ENCODE measurements around the gene ADAT2.

The ADAT2 gene

DNA sequence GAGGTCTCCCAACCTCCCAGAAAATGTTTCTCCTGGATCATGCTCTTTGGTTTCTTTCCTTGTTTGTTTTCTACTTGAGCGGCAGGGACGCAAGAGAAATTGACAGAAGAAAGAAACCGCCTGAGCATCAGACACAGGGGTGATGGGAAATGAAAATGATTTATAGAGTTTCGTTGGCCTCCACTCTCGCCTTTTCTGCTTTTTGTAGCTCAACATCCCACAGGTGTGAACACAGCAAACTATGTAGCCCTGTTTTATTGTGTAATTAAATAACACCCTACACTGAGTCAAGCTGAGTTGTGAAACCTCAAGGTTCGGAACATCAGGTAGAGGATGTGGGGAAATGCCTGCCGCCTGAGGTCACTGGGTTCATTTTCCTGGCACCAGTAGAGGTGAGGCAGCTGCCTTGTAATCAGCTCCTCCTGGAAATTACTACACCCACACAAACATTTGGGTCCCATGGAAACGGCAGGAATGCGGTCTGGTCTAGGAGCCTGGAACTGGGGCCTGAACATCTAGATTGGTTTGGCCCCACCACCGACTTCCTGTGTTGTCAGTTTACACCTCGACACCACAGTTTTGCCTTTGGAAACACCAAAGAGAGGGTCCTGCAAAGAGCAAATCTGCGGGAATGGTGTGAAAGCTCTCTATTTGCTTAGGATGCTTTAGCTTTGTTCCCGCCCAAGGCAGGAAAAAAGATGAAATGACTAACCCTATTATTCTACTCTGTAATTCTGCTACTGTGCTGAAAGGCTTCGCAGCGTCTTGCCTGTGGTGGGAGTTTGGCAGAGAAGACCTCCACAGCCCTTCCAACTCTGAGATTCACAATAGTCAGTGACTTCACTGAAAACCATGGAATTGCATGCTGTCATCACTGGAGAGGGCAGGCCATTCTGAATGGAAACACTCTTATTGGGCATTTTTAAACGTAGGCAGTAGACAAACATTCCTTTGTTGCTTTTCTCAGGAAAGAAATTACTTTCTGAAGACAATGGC, 53.0 kb downstream of the ADAT2 start:
- no peaks in the 10 kb centered on the region for H3K4me1 ChIP-seq (ENCODE audit: control insufficient read depth, insufficient read depth, low read length)
- H3K27me3 ChIP-seq (ENCODE audit: control insufficient read depth in 1 of 2, insufficient read depth in 2 of 2, low read length in 2 of 2) = no peaks in the 10 kb centered on the region
- H3K9me3 ChIP-seq (ENCODE audit: control insufficient read depth in 2 of 2, low read length in 2 of 2) = no peaks in the 10 kb centered on the region
- H3K36me3 ChIP-seq (ENCODE audit: control insufficient read depth in 2 of 2, insufficient read depth in 2 of 2, low read length in 2 of 2) = no peaks in the 10 kb centered on the region
- H3K4me3 ChIP-seq (ENCODE audit: low read length in 2 of 2) = no peak overlapping the region
- no peak overlapping the region for H3K27ac ChIP-seq (ENCODE audit: low read length)
- no peak overlapping the region for H3K9ac ChIP-seq (ENCODE audit: low read length in 2 of 2)

GRCh38 chr6:143396497-143397226, 53.8 kb downstream of the ADAT2 start:
- no peaks in the 10 kb centered on the region for H3K36me3 ChIP-seq (ENCODE audit: control insufficient read depth in 2 of 2, insufficient read depth in 2 of 2, low read length in 2 of 2)
- H3K27me3 ChIP-seq (ENCODE audit: control insufficient read depth in 1 of 2, insufficient read depth in 2 of 2, low read length in 2 of 2) = no peaks in the 10 kb centered on the region
- H3K4me3 ChIP-seq (ENCODE audit: low read length in 2 of 2) = no peak overlapping the region
- H3K4me1 ChIP-seq (ENCODE audit: control insufficient read depth, insufficient read depth, low read length) = no peaks in the 10 kb centered on the region
- no peaks in the 10 kb centered on the region for H3K9me3 ChIP-seq (ENCODE audit: control insufficient read depth in 2 of 2, low read length in 2 of 2)
- no peak overlapping the region for H3K27ac ChIP-seq (ENCODE audit: low read length)
- H3K9ac ChIP-seq (ENCODE audit: low read length in 2 of 2) = no peak overlapping the region

DNA sequence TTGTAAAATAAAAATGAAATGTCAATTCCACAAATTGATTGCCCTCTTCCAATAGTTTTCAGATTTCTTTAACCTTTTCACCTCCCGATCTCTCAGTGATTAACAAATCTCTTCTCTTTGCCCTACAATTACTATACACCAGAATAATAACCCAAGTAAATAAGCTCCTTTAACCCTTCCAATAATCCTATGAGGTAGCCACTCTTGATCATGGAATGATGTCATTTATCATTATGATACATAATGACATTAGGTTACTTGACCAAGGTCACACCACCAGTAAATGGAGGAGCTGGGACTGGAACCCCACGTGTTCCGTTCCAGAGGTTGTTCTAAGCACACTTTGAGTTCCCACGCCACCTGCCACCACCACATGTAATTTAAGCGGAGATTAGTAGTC, 54.8 kb downstream of the ADAT2 start:
- no peaks in the 10 kb centered on the region for H3K9me3 ChIP-seq (ENCODE audit: control insufficient read depth in 2 of 2, low read length in 2 of 2)
- H3K9ac ChIP-seq (ENCODE audit: low read length in 2 of 2) = no peak overlapping the region
- H3K36me3 ChIP-seq (ENCODE audit: control insufficient read depth in 2 of 2, insufficient read depth in 2 of 2, low read length in 2 of 2) = no peaks in the 10 kb centered on the region
- H3K27me3 ChIP-seq (ENCODE audit: control insufficient read depth in 1 of 2, insufficient read depth in 2 of 2, low read length in 2 of 2) = no peaks in the 10 kb centered on the region
- H3K4me1 ChIP-seq (ENCODE audit: control insufficient read depth, insufficient read depth, low read length) = no peaks in the 10 kb centered on the region
- no peak overlapping the region for H3K27ac ChIP-seq (ENCODE audit: low read length)
- H3K4me3 ChIP-seq (ENCODE audit: low read length in 2 of 2) = no peak overlapping the region

DNA sequence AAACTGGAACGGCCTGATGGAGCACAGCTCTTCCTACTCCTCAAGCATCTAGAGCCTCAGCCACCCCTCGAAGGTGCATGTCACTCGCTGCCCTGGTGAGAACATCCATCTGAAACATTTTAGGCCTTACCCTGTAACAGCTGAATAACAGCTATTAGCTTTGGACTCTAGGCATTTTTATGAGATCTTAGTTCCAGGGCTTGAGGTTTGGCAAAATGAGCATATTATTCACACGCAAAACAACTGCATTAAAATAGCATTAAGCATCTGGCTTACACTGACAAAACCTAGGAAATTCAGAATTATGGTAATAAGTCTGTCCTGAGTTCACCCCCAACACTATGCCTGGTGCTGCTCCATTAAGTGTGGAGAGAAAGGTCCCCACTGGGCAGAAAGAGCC, 56.1 kb downstream of the ADAT2 start:
- Histone ChIP-seq H3K4me3 (ENCODE audit: low read length in 2 of 2) (no peak overlapping the region), H3K9ac (ENCODE audit: low read length in 2 of 2) (no peak overlapping the region), H3K36me3 (ENCODE audit: control insufficient read depth in 2 of 2, insufficient read depth in 2 of 2, low read length in 2 of 2) (no peaks in the 10 kb centered on the region), H3K4me1 (ENCODE audit: control insufficient read depth, insufficient read depth, low read length) (no peaks in the 10 kb centered on the region), H3K27me3 (ENCODE audit: control insufficient read depth in 1 of 2, insufficient read depth in 2 of 2, low read length in 2 of 2) (no peaks in the 10 kb centered on the region), H3K27ac (ENCODE audit: low read length) (no peak overlapping the region), H3K9me3 (ENCODE audit: control insufficient read depth in 2 of 2, low read length in 2 of 2) (no peaks in the 10 kb centered on the region)

GRCh38 chr6:143390278-143390677, 60.2 kb downstream of the ADAT2 start:
- H3K27me3 ChIP-seq (ENCODE audit: control insufficient read depth in 1 of 2, insufficient read depth in 2 of 2, low read length in 2 of 2) = no peaks in the 10 kb centered on the region
- no peaks in the 10 kb centered on the region for H3K4me1 ChIP-seq (ENCODE audit: control insufficient read depth, insufficient read depth, low read length)
- H3K9me3 ChIP-seq (ENCODE audit: control insufficient read depth in 2 of 2, low read length in 2 of 2) = no peaks in the 10 kb centered on the region
- H3K36me3 ChIP-seq (ENCODE audit: control insufficient read depth in 2 of 2, insufficient read depth in 2 of 2, low read length in 2 of 2) = no peaks in the 10 kb centered on the region
- no peak overlapping the region for H3K9ac ChIP-seq (ENCODE audit: low read length in 2 of 2)
- H3K27ac ChIP-seq (ENCODE audit: low read length) = no peak overlapping the region
- H3K4me3 ChIP-seq (ENCODE audit: low read length in 2 of 2) = no peak overlapping the region

DNA sequence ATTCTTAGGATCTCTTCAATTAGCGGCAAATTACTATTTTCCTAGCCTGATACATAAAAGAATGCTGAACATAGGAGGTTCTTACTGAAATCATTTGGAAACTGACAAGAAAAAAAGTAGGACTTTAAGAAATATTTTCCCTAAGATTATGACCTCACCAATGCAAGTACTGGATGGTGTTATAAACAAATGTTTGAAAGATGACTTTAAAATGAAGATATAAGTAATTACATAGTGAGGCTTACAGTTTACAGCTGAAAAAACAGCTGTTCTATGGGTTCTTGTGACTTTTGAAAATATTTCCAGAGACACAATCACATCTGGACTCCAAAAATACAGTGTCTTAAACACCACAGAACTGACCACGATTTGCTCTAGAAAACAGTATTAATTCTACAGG, 64.9 kb downstream of the ADAT2 start:
- Histone ChIP-seq H3K4me1 (ENCODE audit: control insufficient read depth, insufficient read depth, low read length) (no peaks in the 10 kb centered on the region), H3K27me3 (ENCODE audit: control insufficient read depth in 1 of 2, insufficient read depth in 2 of 2, low read length in 2 of 2) (no peaks in the 10 kb centered on the region), H3K36me3 (ENCODE audit: control insufficient read depth in 2 of 2, insufficient read depth in 2 of 2, low read length in 2 of 2) (no peaks in the 10 kb centered on the region), H3K4me3 (ENCODE audit: low read length in 2 of 2) (no peak overlapping the region), H3K9me3 (ENCODE audit: control insufficient read depth in 2 of 2, low read length in 2 of 2) (peaks cover 2% of the 10 kb centered on the region in 2 donors), H3K9ac (ENCODE audit: low read length in 2 of 2) (no peak overlapping the region), H3K27ac (ENCODE audit: low read length) (no peak overlapping the region)

- H3K9me3 ChIP-seq (ENCODE audit: control insufficient read depth in 2 of 2, low read length in 2 of 2) = no peaks in the 10 kb centered on the region
- H3K27ac ChIP-seq (ENCODE audit: low read length) = no peak overlapping the region
- H3K9ac ChIP-seq (ENCODE audit: low read length in 2 of 2) = no peak overlapping the region
- H3K4me3 ChIP-seq (ENCODE audit: low read length in 2 of 2) = no peak overlapping the region
- no peaks in the 10 kb centered on the region for H3K27me3 ChIP-seq (ENCODE audit: control insufficient read depth in 1 of 2, insufficient read depth in 2 of 2, low read length in 2 of 2)
- no peaks in the 10 kb centered on the region for H3K36me3 ChIP-seq (ENCODE audit: control insufficient read depth in 2 of 2, insufficient read depth in 2 of 2, low read length in 2 of 2)
- no peaks in the 10 kb centered on the region for H3K4me1 ChIP-seq (ENCODE audit: control insufficient read depth, insufficient read depth, low read length)
Observed at GRCh38 chr6:143376861-143377260, 73.6 kb downstream of the ADAT2 start.

GRCh38 chr6:143376375-143376774, 74.1 kb downstream of the ADAT2 start:
- H3K9ac ChIP-seq (ENCODE audit: low read length in 2 of 2) = no peak overlapping the region

GRCh38 chr6:143375022-143375585, 75.4 kb downstream of the ADAT2 start:
- no peaks in the 10 kb centered on the region for H3K36me3 ChIP-seq (ENCODE audit: control insufficient read depth in 2 of 2, insufficient read depth in 2 of 2, low read length in 2 of 2)
- H3K27me3 ChIP-seq (ENCODE audit: control insufficient read depth in 1 of 2, insufficient read depth in 2 of 2, low read length in 2 of 2) = no peaks in the 10 kb centered on the region
- no peaks in the 10 kb centered on the region for H3K4me1 ChIP-seq (ENCODE audit: control insufficient read depth, insufficient read depth, low read length)
- no peaks in the 10 kb centered on the region for H3K9me3 ChIP-seq (ENCODE audit: control insufficient read depth in 2 of 2, low read length in 2 of 2)
- H3K9ac ChIP-seq (ENCODE audit: low read length in 2 of 2) = no peak overlapping the region
- no peak overlapping the region for H3K4me3 ChIP-seq (ENCODE audit: low read length in 2 of 2)
- no peak overlapping the region for H3K27ac ChIP-seq (ENCODE audit: low read length)

More at GRCh38 chr6:143376375-143376774, 74.1 kb downstream of the ADAT2 start:
- Histone ChIP-seq H3K27ac (ENCODE audit: low read length) (no peak overlapping the region), H3K36me3 (ENCODE audit: control insufficient read depth in 2 of 2, insufficient read depth in 2 of 2, low read length in 2 of 2) (no peaks in the 10 kb centered on the region), H3K27me3 (ENCODE audit: control insufficient read depth in 1 of 2, insufficient read depth in 2 of 2, low read length in 2 of 2) (no peaks in the 10 kb centered on the region), H3K4me3 (ENCODE audit: low read length in 2 of 2) (no peak overlapping the region), H3K9me3 (ENCODE audit: control insufficient read depth in 2 of 2, low read length in 2 of 2) (no peaks in the 10 kb centered on the region), H3K4me1 (ENCODE audit: control insufficient read depth, insufficient read depth, low read length) (no peaks in the 10 kb centered on the region)

DNA sequence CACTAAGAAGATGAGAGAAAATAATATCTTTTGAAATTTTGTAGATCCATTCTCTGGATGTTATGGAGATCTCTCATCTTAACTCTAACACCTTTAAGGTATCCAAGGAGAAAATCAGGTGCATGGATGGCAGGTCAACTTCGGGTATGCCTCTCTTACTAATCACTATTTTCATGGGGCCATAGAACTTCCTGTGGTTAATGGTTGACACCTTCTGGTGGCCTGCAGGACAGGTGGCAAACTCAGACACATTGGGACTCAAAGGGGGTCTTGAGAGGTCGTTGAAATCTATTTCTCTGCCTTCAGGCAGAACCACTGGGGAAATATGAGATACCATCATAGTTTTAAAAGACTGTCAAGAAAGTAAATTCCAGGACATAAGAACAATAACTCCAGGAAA, 76.5 kb downstream of the ADAT2 start:
- no peaks in the 10 kb centered on the region for H3K36me3 ChIP-seq (ENCODE audit: control insufficient read depth in 2 of 2, insufficient read depth in 2 of 2, low read length in 2 of 2)
- no peak overlapping the region for H3K4me3 ChIP-seq (ENCODE audit: low read length in 2 of 2)
- H3K27ac ChIP-seq (ENCODE audit: low read length) = no peak overlapping the region
- no peaks in the 10 kb centered on the region for H3K9me3 ChIP-seq (ENCODE audit: control insufficient read depth in 2 of 2, low read length in 2 of 2)
- H3K27me3 ChIP-seq (ENCODE audit: control insufficient read depth in 1 of 2, insufficient read depth in 2 of 2, low read length in 2 of 2) = no peaks in the 10 kb centered on the region
- H3K9ac ChIP-seq (ENCODE audit: low read length in 2 of 2) = no peak overlapping the region
- H3K4me1 ChIP-seq (ENCODE audit: control insufficient read depth, insufficient read depth, low read length) = no peaks in the 10 kb centered on the region
